GM23338 (cell line): ENCODE results near the gene AMPD2. TPM values are rescaled to one million over a fixed set of nuclear protein-coding genes. Genes with fewer than 3 reads are reported as not detected.
A peak's percentile ranks its signal among the peaks of the same experiment; 100 is the strongest.

Experiments
- ATAC-seq: fragments of 200-7000 bp; cut with Tn5 transposase; 3 replicates; pipeline ENCODE4 v1.9.1; 2020
- DNase-seq: peaks from one replicate; pipeline ENCODE4 v3.0.0-alpha.2; 2015; ENCODE audit warnings: low spot score
- H2AFZ ChIP-seq: fragments of 200-600 bp; sonication (generic); 2 replicates; pipeline ENCODE4 v1.8.0; 2016; ENCODE audit warnings: antibody characterized with exemption, mild to moderate bottlenecking, moderate library complexity
- H3F3A ChIP-seq: fragments of 200-600 bp; sonication (generic); replicated peaks from 2 replicates; pipeline ENCODE4 v1.8.0; 2017; ENCODE audit warnings: antibody characterized with exemption, mixed run types, low read depth
- H3K27ac ChIP-seq: fragments of 200-600 bp; sonication (generic); 2 replicates; pipeline ENCODE4 v1.6.1; 2016; ENCODE audit warnings: low read depth
- H3K27me3 ChIP-seq: fragments of 200-600 bp; sonication (generic); 2 replicates; pipeline ENCODE4 v1.8.0; 2016; ENCODE audit warnings: mild to moderate bottlenecking, mixed run types, moderate library complexity; ENCODE audit not compliant: insufficient read depth
- H3K36me3 ChIP-seq: fragments of 200-600 bp; sonication (generic); 2 replicates; pipeline ENCODE4 v1.8.0; 2016; ENCODE audit warnings: mild to moderate bottlenecking; ENCODE audit not compliant: insufficient read depth
- H3K4me1 ChIP-seq: fragments of 200-600 bp; sonication (generic); 2 replicates; pipeline ENCODE4 v1.8.0; 2016; ENCODE audit warnings: mild to moderate bottlenecking, moderate library complexity; ENCODE audit not compliant: insufficient read depth
- H3K4me2 ChIP-seq: fragments of 200-600 bp; sonication (generic); 2 replicates; pipeline ENCODE4 v1.7.1; 2017; ENCODE audit warnings: mixed run types
- H3K4me3 ChIP-seq: fragments of 200-600 bp; sonication (generic); 2 replicates; pipeline ENCODE4 v1.6.1; 2016; ENCODE audit warnings: mixed run types
- H3K79me2 ChIP-seq: fragments of 200-600 bp; sonication (generic); replicated peaks from 2 replicates; pipeline ENCODE4 v1.8.0; 2017; ENCODE audit warnings: mild to moderate bottlenecking; ENCODE audit not compliant: insufficient read depth
- H3K9me2 ChIP-seq: fragments of 200-600 bp; sonication (generic); 2 replicates; pipeline ENCODE4 v1.8.0; 2017; ENCODE audit not compliant: insufficient read depth
- H4K20me1 ChIP-seq: fragments of 200-600 bp; sonication (generic); replicated peaks from 2 replicates; pipeline ENCODE4 v1.8.0; 2017; ENCODE audit warnings: mild to moderate bottlenecking; ENCODE audit not compliant: insufficient read depth
- H3K27ac Mint-ChIP-seq: 2 replicates; pipeline ENCODE4 v1.8.0; 2020; ENCODE audit warnings: inconsistent platforms, mild to moderate bottlenecking, moderate library complexity, mixed read lengths
- H3K27me3 Mint-ChIP-seq: 3 replicates; pipeline ENCODE4 v1.8.0; 2022; ENCODE audit warnings: low read depth, mild to moderate bottlenecking, moderate library complexity, mixed read lengths, inconsistent platforms; ENCODE audit not compliant: insufficient read depth, poor library complexity
- H3K36me3 Mint-ChIP-seq: 3 replicates; pipeline ENCODE4 v1.8.0; 2021; ENCODE audit warnings: low read depth, mild to moderate bottlenecking, inconsistent platforms, moderate library complexity, mixed read lengths
- H3K4me1 Mint-ChIP-seq: 3 replicates; pipeline ENCODE4 v1.8.0; 2020; ENCODE audit warnings: mild to moderate bottlenecking, inconsistent platforms, mixed read lengths
- H3K4me3 Mint-ChIP-seq: 3 replicates; pipeline ENCODE4 v1.8.0; 2021; ENCODE audit warnings: moderate library complexity, mild to moderate bottlenecking, inconsistent platforms, mixed read lengths
- H3K9me3 Mint-ChIP-seq: 3 replicates; pipeline ENCODE4 v1.8.0; 2020; ENCODE audit warnings: moderate library complexity, mild to moderate bottlenecking, inconsistent platforms, mixed read lengths
- CREB1 ChIP-seq: fragments of 250-450 bp; sonication (Bioruptor Pico); IDR thresholded peaks from 2 replicates; pipeline ENCODE4 v1.5.0; 2020; ENCODE audit warnings: low read depth, mild to moderate bottlenecking, moderate library complexity
- ETS1 ChIP-seq: IDR thresholded peaks from 2 replicates; pipeline ENCODE4 v1.6.1; 2016; ENCODE audit warnings: antibody characterized with exemption
- JUNB ChIP-seq: IDR thresholded peaks from one replicate; pipeline ENCODE4 v1.6.1; 2016; ENCODE audit warnings: antibody characterized with exemption; ENCODE audit not compliant: unreplicated experiment
- POLR2AphosphoS5 ChIP-seq: IDR thresholded peaks from 2 replicates; pipeline ENCODE4 v1.6.1; 2016; ENCODE audit warnings: antibody characterized with exemption, low read depth
- ZNF331 ChIP-seq: fragments of 250-450 bp; sonication (Bioruptor Pico); IDR thresholded peaks from 2 replicates; pipeline ENCODE4 v1.5.0; 2020; ENCODE audit warnings: low read depth, mild to moderate bottlenecking, moderate library complexity
- ZNF462 ChIP-seq: fragments of 250-450 bp; sonication (Bioruptor Pico); IDR thresholded peaks from 2 replicates; pipeline ENCODE4 v1.5.0; 2020; ENCODE audit warnings: mild to moderate bottlenecking, moderate library complexity
- polyA plus RNA-seq: library from polyadenylated mRNA; unstranded; fragments of >200 nt; fragmentation: Nextera tagmentation; extraction: Ambion mirVana; gene quantifications from 2 replicates; pipeline ENCODE4 v1.2.1, GENCODE V29; 2016
- total RNA-seq: library from RNA; depleted of rRNA; stranded (reverse); fragments of >200 nt; shearing (Covaris generic); gene quantifications from 2 replicates; pipeline ENCODE4 v1.2.3, GENCODE V29; 2014
- TF ChIP-seq, protein P1 (sequence below), 2 experiments: fragments of 200-600 bp in 1 of 2; sonication (generic) in 1 of 2; conservative IDR thresholded peaks; 2 replicates each; pipeline versions ENCODE4 v1.5.1 to v1.6.1; 2016 to 2017; ENCODE audit warnings: antibody characterized with exemption in 2 of 2, low read depth in 2 of 2, mild to moderate bottlenecking in 2 of 2, moderate library complexity in 1 of 2

AMPD2 gene
- total and polyA plus RNA-seq, 2 experiments from 2014 or later = 24.5 to 62.1 TPM

DNA sequence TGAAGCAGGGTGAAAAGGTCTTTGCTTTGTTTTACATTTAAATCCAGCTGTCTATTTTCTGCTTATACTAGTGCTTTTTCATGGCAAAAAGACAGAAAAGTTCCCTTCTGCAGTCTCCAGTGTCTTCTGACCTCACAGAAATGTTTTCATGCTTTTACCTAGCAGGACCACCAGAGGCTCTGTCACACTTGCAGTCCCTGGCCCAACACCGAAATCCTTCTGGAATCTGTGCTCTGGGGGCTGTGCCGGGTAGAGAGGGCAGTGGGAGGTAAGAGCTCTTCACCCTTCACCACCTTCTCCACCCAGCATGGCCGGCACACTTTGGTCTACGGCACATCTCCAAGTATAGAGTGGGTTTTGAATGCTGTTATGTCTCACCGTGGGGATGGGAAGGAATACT lies 21.0 kb upstream of the AMPD2 start:
- peaks cover 2% of the 10 kb centered on the region for H3K27me3 Mint-ChIP-seq
- H3K27me3 ChIP-seq = no peaks in the 10 kb centered on the region
- H4K20me1 ChIP-seq = peaks cover 5% of the 10 kb centered on the region; the same call in 1 of the 2 replicates
- no peaks in the 10 kb centered on the region for H3K9me3 Mint-ChIP-seq
- ATAC-seq (peak; percentile 100), DNase-seq (peak; percentile 85)
- H3K4me1 Mint-ChIP-seq = peaks cover 2% of the 10 kb centered on the region; the same call in 2 of the 3 replicates
- H3K27ac ChIP-seq = no peak overlapping the region
- no peak overlapping the region for H2AFZ ChIP-seq
- no peaks in the 10 kb centered on the region for H3K4me1 ChIP-seq
- TF ChIP-seq ETS1 (no peak), CREB1 (0 out of 2 replicates have a peak, but pooled peaks have one; percentile 11), POLR2AphosphoS5 (no peak), ZNF462 (CRISPR knock-in tag) (no peak), JUNB (no peak), ZNF331 (CRISPR knock-in tag) (no peak)
- TF ChIP-seq, protein P1, sequence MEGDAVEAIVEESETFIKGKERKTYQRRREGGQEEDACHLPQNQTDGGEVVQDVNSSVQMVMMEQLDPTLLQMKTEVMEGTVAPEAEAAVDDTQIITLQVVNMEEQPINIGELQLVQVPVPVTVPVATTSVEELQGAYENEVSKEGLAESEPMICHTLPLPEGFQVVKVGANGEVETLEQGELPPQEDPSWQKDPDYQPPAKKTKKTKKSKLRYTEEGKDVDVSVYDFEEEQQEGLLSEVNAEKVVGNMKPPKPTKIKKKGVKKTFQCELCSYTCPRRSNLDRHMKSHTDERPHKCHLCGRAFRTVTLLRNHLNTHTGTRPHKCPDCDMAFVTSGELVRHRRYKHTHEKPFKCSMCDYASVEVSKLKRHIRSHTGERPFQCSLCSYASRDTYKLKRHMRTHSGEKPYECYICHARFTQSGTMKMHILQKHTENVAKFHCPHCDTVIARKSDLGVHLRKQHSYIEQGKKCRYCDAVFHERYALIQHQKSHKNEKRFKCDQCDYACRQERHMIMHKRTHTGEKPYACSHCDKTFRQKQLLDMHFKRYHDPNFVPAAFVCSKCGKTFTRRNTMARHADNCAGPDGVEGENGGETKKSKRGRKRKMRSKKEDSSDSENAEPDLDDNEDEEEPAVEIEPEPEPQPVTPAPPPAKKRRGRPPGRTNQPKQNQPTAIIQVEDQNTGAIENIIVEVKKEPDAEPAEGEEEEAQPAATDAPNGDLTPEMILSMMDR (conservative IDR thresholded peaks at IDR 0.05; ENCODE audit: low read depth in 2 of 2) = peak; percentile 50 to 60
- H3K36me3 ChIP-seq = no peaks in the 10 kb centered on the region
- no peak overlapping the region for H3K4me3 ChIP-seq
- H3F3A ChIP-seq = no peaks in the 10 kb centered on the region
- H3K27ac Mint-ChIP-seq = no peak overlapping the region
- H3K9me2 ChIP-seq = no peaks in the 10 kb centered on the region
- no peak overlapping the region for H3K4me3 Mint-ChIP-seq
- H3K4me2 ChIP-seq = no peak overlapping the region
- no peaks in the 10 kb centered on the region for H3K79me2 ChIP-seq
- H3K36me3 Mint-ChIP-seq = peaks cover 6% of the 10 kb centered on the region; the same call in 2 of the 3 replicates
